NCI-H69 (cell line): Measurements from ENCODE around the gene CA10.

ENCODE experiments used
- DNase-seq: peaks from one replicate; lab custom pipeline; 2025; lab: John Stamatoyannopoulos, UW

CA10 gene

GRCh38 chr17:51765282-51766135 lies 393.0 kb downstream of the CA10 start:
- peak; percentile 12 for DNase-seq

GRCh38 chr17:51764387-51764971 lies 394.0 kb downstream of the CA10 start:
- peak; percentile 71 for DNase-seq

GRCh38 chr17:51763058-51763457 lies 395.5 kb downstream of the CA10 start:
- DNase-seq: no peak

- DNase-seq: no peak
Measured at GRCh38 chr17:51761105-51761504, 397.4 kb downstream of the CA10 start.

GRCh38 chr17:51759260-51759659 lies 399.3 kb downstream of the CA10 start:
- DNase-seq: no peak

GRCh38 chr17:51751072-51751471 lies 407.4 kb downstream of the CA10 start:
- no peak for DNase-seq

- no peak for DNase-seq
Measured at GRCh38 chr17:51748749-51749604, 409.5 kb downstream of the CA10 start.

- no peak for DNase-seq
Measured at GRCh38 chr17:51746421-51746820, 412.1 kb downstream of the CA10 start.

GRCh38 chr17:51745993-51746392 lies 412.5 kb downstream of the CA10 start:
- peak; percentile 10 for DNase-seq

- no peak for DNase-seq
Measured at GRCh38 chr17:51743477-51743876, 415.0 kb downstream of the CA10 start.

GRCh38 chr17:51742571-51742970 lies 415.9 kb downstream of the CA10 start:
- DNase-seq: no peak

GRCh38 chr17:51741458-51741857 lies 417.1 kb downstream of the CA10 start:
- no peak for DNase-seq

GRCh38 chr17:51740531-51740930 lies 418.0 kb downstream of the CA10 start:
- no peak for DNase-seq

- DNase-seq: peak; percentile 58
Measured at GRCh38 chr17:51739245-51739886, 419.1 kb downstream of the CA10 start.

GRCh38 chr17:51736356-51736755 lies 422.2 kb downstream of the CA10 start:
- DNase-seq: no peak

GRCh38 chr17:51734976-51735375 lies 423.5 kb downstream of the CA10 start:
- no peak for DNase-seq

GRCh38 chr17:51734462-51734861 lies 424.1 kb downstream of the CA10 start:
- no peak for DNase-seq

- DNase-seq: no peak
Measured at GRCh38 chr17:51733166-51733565, 425.3 kb downstream of the CA10 start.

GRCh38 chr17:51731941-51732722 lies 426.4 kb downstream of the CA10 start:
- no peak for DNase-seq

- DNase-seq: no peak
Measured at GRCh38 chr17:51730303-51731050, 428.0 kb downstream of the CA10 start.

GRCh38 chr17:51725185-51725584 lies 433.3 kb downstream of the CA10 start:
- DNase-seq: no peak
